Activated naive CD8-positive, alpha-beta T cell treated with anti-CD3 and anti-CD28 coated beads, Interleukin-2, amount 50 U/mL, for 24 hours (primary cell): ENCODE data around the gene ZSCAN4.

Experiments used
- ATAC-seq: fragments of 150-1000 bp; cut with Tn5 transposase; one replicate; pipeline ENCODE4 v1.10.0; 2021
- DNase-seq: peaks from one replicate; pipeline ENCODE4 v3.0.0; 2021
- H3K27ac Mint-ChIP-seq: one replicate; pipeline ENCODE4 v1.8.0; 2021; ENCODE audit warnings: mild to moderate bottlenecking, mixed read lengths
- H3K27me3 Mint-ChIP-seq: one replicate; pipeline ENCODE4 v1.8.0; 2021; ENCODE audit warnings: mixed read lengths
- H3K36me3 Mint-ChIP-seq: one replicate; pipeline ENCODE4 v1.8.0; 2021; ENCODE audit warnings: low read depth, mixed read lengths
- H3K4me1 Mint-ChIP-seq: one replicate; pipeline ENCODE4 v1.8.0; 2021; ENCODE audit warnings: mixed read lengths
- H3K4me3 Mint-ChIP-seq: one replicate; pipeline ENCODE4 v1.8.0; 2021; ENCODE audit warnings: mild to moderate bottlenecking, moderate library complexity, mixed read lengths
- H3K9me3 Mint-ChIP-seq: one replicate; pipeline ENCODE4 v1.8.0; 2021; ENCODE audit warnings: mixed read lengths

ZSCAN4 gene

DNA sequence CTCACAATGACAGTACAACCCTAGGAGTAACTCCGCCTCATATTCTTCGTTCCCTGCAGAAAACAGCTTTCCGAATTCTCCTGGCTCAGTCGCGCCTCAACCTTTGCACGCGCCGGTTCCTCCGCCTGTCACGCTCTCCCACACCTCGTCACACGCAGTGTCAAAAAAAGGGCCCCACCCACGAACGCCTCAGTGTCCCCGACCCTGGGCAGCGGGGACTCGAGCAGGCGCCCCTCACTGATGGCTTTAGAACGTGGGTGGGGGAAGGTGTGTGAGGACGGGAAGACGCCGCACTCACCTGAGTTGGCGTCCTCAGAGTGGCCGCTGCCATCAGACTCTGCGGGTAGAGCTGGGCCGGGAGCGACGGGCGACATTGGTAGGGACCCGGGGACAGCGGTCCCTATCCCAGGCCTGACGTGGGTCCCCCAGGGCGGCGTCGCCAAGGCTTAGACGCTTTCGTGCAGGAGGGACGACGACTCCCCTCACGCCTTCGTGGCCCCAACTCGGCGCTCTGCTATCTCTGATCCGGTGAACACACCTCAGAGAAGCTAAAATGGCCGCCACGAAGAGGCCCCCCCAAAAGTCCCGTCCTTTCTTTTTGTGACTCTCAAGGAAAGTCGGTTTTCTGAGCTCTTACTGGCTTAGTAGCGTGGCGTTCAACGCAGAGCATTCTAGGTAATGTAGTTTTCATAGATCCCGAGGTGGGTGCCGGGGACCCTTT, 40.1 kb downstream of the ZSCAN4 start, which contains the start of gene ZNF154:
Gene ZNF154, minus strand, starts transcription at position 564 of the 721 bp plus-strand sequence. Its CDS starts 233 bp downstream, at position 331.
- H3K9me3 Mint-ChIP-seq = peaks cover 47% of the 10 kb centered on the region
- H3K4me3 Mint-ChIP-seq = peak within 1 kb of the TSS; percentile 87
- peak within 1 kb of the TSS; percentile 90 for H3K27ac Mint-ChIP-seq
- peaks cover 68% of the 10 kb centered on the region for H3K36me3 Mint-ChIP-seq
- peaks cover 26% of the 10 kb centered on the region for H3K4me1 Mint-ChIP-seq
- peak; percentile 33 for DNase-seq
- peaks cover 6% of the 10 kb centered on the region for H3K27me3 Mint-ChIP-seq
- peak; percentile 79 for ATAC-seq

DNA sequence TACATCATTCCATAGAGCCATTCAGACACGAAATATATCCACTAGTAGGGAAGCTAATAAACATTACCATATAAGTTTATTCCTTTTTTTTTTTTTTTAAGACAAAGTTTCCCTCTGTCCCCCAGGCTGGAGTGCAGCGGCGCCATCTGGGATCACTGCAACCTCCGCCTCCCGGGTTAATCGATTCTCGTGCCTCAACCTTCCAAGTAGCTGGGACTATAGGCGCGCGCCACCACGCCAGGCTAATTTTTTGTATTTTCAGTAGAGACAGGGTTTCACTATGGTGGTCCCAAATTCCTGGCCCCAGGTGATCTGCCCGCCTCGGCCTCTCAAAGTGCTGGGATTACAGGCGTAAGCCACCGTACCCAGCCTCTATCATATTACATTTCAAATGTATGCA, 40.9 kb downstream of the ZSCAN4 start:
- ATAC-seq (no peak), DNase-seq (no peak)
- peaks cover 26% of the 10 kb centered on the region for H3K4me1 Mint-ChIP-seq
- H3K36me3 Mint-ChIP-seq = peaks cover 68% of the 10 kb centered on the region
- H3K4me3 Mint-ChIP-seq = no peak overlapping the region
- peaks cover 6% of the 10 kb centered on the region for H3K27me3 Mint-ChIP-seq
- peaks cover 46% of the 10 kb centered on the region for H3K9me3 Mint-ChIP-seq
- H3K27ac Mint-ChIP-seq = no peak overlapping the region

DNA sequence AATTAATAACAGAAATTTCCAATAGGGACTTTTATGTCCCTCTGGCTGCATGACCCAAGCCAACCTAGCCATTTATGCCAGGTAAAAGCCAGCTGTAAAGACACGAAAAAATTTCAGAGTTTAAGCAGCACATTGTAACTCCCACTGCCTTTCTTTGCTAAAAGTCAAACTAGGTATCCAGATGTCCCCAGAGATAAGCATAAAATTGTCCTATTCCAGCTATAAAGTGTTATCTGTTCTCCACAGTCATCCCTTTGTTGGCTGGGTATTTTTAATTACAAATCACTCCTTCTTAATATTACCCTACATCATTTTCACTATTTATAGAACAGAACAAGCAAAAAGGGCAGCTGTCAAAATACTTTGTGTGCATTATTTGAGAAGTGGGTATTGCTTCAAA, 43.5 kb downstream of the ZSCAN4 start:
- no peak for ATAC-seq

DNA sequence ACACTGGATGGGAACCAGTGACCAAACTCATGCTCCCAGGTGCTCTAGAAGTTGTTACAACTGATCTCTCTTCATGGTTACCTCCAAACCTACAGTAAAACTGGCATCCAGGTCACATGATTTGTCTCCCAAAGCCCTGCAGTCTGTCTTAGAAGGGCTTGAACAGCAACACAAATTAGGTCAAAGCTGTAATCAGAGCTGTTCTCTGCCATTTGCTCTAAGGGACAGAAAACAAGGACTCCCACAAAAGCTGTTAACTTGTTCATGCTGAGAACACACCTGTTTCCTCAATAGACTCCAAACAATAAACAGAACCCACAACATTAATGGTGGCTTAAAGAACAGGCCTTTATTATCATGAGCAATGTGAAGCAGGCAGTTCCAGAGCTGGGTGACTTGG, 50.7 kb downstream of the ZSCAN4 start:
- Mint-ChIP-seq H3K27ac (no peak overlapping the region), H3K4me3 (no peak overlapping the region), H3K4me1 (peaks cover 2% of the 10 kb centered on the region), H3K27me3 (no peaks in the 10 kb centered on the region), H3K9me3 (peaks cover 70% of the 10 kb centered on the region), H3K36me3 (peaks cover 77% of the 10 kb centered on the region)
- no peak for DNase-seq
- ATAC-seq = no peak

More for the DNA sequence above, 43.5 kb downstream of the ZSCAN4 start:
- Mint-ChIP-seq H3K9me3 (peaks cover 42% of the 10 kb centered on the region), H3K4me3 (no peak overlapping the region), H3K27ac (no peak overlapping the region), H3K4me1 (peaks cover 17% of the 10 kb centered on the region), H3K27me3 (peaks cover 6% of the 10 kb centered on the region), H3K36me3 (peaks cover 61% of the 10 kb centered on the region)
- DNase-seq = no peak

DNA sequence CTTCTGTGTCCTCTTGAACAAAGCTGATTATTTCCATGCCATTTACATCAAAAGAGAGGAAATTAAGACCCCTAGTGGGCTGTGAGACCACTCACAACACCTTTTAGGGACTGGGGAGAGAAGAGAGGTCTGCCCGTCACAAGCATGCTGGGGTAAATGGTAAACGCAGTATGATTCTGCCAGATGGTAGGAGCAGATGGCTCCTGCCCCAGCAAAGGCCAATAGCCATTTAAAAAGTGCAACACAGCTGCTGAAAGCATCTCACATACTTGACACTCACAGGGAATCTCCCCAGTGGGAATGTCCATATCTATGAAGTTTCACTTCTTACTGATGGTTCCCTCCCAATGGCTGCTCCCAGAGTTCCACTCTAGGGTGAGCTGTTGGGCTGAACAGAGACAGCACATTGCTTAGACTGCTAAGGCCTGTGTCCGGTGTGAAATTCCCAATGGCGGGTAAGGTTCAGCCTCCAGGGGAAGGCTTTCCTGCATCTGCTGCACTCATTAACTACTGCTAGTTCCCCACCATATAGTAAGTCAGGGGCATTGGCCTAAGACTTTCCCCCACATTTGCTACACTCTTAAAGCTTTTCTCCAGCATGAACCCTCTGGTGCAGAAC, 51.3 kb downstream of the ZSCAN4 start:
- ATAC-seq (no peak), DNase-seq (no peak)
- peaks cover 78% of the 10 kb centered on the region for H3K36me3 Mint-ChIP-seq
- no peaks in the 10 kb centered on the region for H3K27me3 Mint-ChIP-seq
- no peak overlapping the region for H3K4me3 Mint-ChIP-seq
- no peak overlapping the region for H3K27ac Mint-ChIP-seq
- H3K9me3 Mint-ChIP-seq = peaks cover 70% of the 10 kb centered on the region
- H3K4me1 Mint-ChIP-seq = peaks cover 5% of the 10 kb centered on the region

DNA sequence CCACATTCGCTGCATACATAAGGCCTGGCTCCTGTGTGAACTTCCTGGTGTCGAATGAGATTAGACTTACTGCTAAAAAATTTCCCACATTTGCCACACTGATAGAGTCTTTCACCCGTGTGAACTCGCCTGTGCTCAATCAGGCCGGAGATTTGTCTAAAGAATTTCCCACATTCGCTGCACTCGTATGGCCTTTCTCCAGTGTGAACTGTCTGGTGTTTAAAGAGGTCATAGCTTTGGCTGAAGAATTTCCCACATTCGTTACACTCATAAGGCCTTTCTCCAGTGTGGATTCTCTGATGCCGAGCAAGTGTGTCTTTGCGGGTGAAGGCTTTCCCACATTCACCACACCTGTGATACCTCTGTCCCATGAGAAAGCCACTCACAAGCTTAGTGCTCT, 52.1 kb downstream of the ZSCAN4 start:
- DNase-seq = no peak
- no peak overlapping the region for H3K4me3 Mint-ChIP-seq
- H3K27me3 Mint-ChIP-seq = no peaks in the 10 kb centered on the region
- peaks cover 76% of the 10 kb centered on the region for H3K36me3 Mint-ChIP-seq
- H3K9me3 Mint-ChIP-seq = peaks cover 68% of the 10 kb centered on the region
- ATAC-seq = no peak
- H3K27ac Mint-ChIP-seq = no peak overlapping the region
- peaks cover 5% of the 10 kb centered on the region for H3K4me1 Mint-ChIP-seq
